Measurements from ENCODE around the gene PRR33. TPM values are rescaled to one million over a fixed set of nuclear protein-coding genes. Genes with fewer than 3 reads are reported as not detected.

PRR33 gene
- total RNA-seq, 1 donor from 2014 or later = not detected

- H3K4me1 Mint-ChIP-seq (ENCODE audit: unreplicated experiment) = no peaks in the 10 kb centered on the region
- DNase-seq (ENCODE audit: low spot score) = no peak
- TF ChIP-seq, protein P1, sequence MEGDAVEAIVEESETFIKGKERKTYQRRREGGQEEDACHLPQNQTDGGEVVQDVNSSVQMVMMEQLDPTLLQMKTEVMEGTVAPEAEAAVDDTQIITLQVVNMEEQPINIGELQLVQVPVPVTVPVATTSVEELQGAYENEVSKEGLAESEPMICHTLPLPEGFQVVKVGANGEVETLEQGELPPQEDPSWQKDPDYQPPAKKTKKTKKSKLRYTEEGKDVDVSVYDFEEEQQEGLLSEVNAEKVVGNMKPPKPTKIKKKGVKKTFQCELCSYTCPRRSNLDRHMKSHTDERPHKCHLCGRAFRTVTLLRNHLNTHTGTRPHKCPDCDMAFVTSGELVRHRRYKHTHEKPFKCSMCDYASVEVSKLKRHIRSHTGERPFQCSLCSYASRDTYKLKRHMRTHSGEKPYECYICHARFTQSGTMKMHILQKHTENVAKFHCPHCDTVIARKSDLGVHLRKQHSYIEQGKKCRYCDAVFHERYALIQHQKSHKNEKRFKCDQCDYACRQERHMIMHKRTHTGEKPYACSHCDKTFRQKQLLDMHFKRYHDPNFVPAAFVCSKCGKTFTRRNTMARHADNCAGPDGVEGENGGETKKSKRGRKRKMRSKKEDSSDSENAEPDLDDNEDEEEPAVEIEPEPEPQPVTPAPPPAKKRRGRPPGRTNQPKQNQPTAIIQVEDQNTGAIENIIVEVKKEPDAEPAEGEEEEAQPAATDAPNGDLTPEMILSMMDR (IDR thresholded peaks at IDR 0.05; ENCODE audit: unreplicated experiment) = no peak
- H3K27ac Mint-ChIP-seq (ENCODE audit: unreplicated experiment) = no peak overlapping the region
- no peaks in the 10 kb centered on the region for H3K9me3 Mint-ChIP-seq (ENCODE audit: unreplicated experiment)
- no peak overlapping the region for H3K4me3 Mint-ChIP-seq (ENCODE audit: unreplicated experiment)
- peaks cover 9% of the 10 kb centered on the region for H3K27me3 Mint-ChIP-seq (ENCODE audit: unreplicated experiment)
- H3K36me3 Mint-ChIP-seq (ENCODE audit: low read depth, unreplicated experiment) = no peaks in the 10 kb centered on the region
Measured at GRCh38 chr11:1864831-1865665, 26.6 kb downstream of the PRR33 start.

DNA sequence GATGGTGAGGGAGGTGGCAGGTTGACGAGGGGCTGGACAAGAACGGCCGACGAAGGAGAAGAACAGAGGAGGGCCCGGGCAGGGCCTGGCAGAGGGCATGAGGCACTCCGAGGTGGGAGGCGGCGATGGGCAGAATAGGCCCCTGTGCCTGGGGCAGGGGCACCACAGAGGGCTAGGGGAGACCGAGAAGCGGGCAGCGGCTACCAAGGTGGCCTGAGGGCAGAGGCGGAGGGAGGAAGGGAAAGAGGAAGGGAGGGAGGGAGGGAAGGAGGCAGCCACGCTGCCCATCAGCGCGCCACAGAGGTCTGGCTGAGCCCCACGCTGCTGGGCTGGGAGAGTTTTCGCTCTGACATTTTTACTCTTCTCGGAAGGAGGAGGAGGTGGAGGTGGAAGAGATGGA is 27.5 kb downstream of the PRR33 start:
- Mint-ChIP-seq H3K4me3 (ENCODE audit: unreplicated experiment) (no peak overlapping the region), H3K27ac (ENCODE audit: unreplicated experiment) (no peak overlapping the region), H3K27me3 (ENCODE audit: unreplicated experiment) (peaks cover 10% of the 10 kb centered on the region), H3K36me3 (ENCODE audit: low read depth, unreplicated experiment) (no peaks in the 10 kb centered on the region), H3K9me3 (ENCODE audit: unreplicated experiment) (no peaks in the 10 kb centered on the region), H3K4me1 (ENCODE audit: unreplicated experiment) (no peaks in the 10 kb centered on the region)
- TF ChIP-seq, protein P1 (IDR thresholded peaks at IDR 0.05; ENCODE audit: unreplicated experiment) = no peak
- no peak for DNase-seq (ENCODE audit: low spot score)

DNA sequence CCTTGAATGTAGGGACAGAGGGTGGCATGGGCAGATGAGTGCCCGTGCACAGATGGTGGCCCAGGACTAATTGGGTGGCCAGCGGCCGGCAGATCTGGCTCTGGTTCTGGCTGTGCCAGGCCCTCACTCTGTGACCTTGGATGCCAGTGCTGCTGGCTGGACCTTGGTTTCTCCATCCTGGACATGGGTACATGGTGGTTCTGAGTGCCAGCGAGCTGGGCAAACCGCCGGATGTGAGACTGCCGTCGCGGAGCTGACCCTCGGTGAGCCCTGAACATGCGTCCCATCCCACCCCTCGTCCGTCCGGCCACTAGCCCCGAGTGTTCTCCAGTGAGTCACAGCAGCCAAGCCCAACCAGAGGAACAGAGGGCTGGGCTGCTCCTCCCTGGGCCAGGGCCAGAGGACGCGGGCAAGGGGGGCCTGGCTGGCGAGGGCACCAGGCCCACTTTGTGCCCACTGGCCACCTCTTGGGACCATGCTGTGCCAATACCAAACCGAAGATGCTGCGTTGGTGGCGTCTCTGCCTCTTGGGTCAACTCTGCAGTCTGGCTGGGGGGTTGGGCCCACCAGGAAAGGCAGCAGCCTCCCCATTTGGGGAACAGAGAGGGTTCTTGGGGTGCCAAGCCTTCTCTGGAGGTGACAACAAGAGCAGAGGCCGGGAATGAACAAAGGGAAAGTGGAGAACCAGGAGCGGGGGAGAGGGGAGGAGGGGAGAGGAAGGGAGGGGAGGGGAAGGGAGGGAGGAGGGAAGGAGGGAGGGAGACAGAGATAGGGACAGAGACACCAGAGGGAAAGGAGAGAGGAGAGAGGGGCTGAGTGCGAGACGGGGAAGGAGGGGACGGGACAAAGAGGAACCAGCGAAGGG is 28.1 kb downstream of the PRR33 start:
- Mint-ChIP-seq H3K27me3 (ENCODE audit: unreplicated experiment) (peaks cover 8% of the 10 kb centered on the region), H3K27ac (ENCODE audit: unreplicated experiment) (no peak overlapping the region), H3K4me3 (ENCODE audit: unreplicated experiment) (no peak overlapping the region), H3K36me3 (ENCODE audit: low read depth, unreplicated experiment) (no peaks in the 10 kb centered on the region), H3K4me1 (ENCODE audit: unreplicated experiment) (no peaks in the 10 kb centered on the region), H3K9me3 (ENCODE audit: unreplicated experiment) (no peaks in the 10 kb centered on the region)
- DNase-seq (ENCODE audit: low spot score) = peak; percentile 51
- TF ChIP-seq, protein P1 (IDR thresholded peaks at IDR 0.05; ENCODE audit: unreplicated experiment) = no peak

GRCh38 chr11:1862588-1863351 is 28.9 kb downstream of the PRR33 start:
- Mint-ChIP-seq H3K4me3 (ENCODE audit: unreplicated experiment) (no peak overlapping the region), H3K27ac (ENCODE audit: unreplicated experiment) (no peak overlapping the region)

More at GRCh38 chr11:1862588-1863351, 28.9 kb downstream of the PRR33 start:
- H3K9me3 Mint-ChIP-seq (ENCODE audit: unreplicated experiment) = no peaks in the 10 kb centered on the region
- TF ChIP-seq, protein P1 (IDR thresholded peaks at IDR 0.05; ENCODE audit: unreplicated experiment) = no peak
- no peak for DNase-seq (ENCODE audit: low spot score)
- H3K36me3 Mint-ChIP-seq (ENCODE audit: low read depth, unreplicated experiment) = no peaks in the 10 kb centered on the region
- peaks cover 8% of the 10 kb centered on the region for H3K27me3 Mint-ChIP-seq (ENCODE audit: unreplicated experiment)
- H3K4me1 Mint-ChIP-seq (ENCODE audit: unreplicated experiment) = no peaks in the 10 kb centered on the region

All from endothelial cell (in vitro differentiated cells).